ENCODE results near the gene AIFM3. TPM values are rescaled to one million over a fixed set of nuclear protein-coding genes. Genes with fewer than 3 reads are reported as not detected.

AIFM3 gene
- polyA plus RNA-seq, 4 donors = 5.1 to 9.4 (median 6.1) TPM

GRCh38 chr22:20992456-20993303 is 25.6 kb downstream of the AIFM3 start:
- no peak overlapping the region for H3K27ac ChIP-seq (ENCODE audit: low read depth in 1 of 3, low read length in 2 of 3)
- no peak for FAIRE-seq
- no peak for DNase-seq
- H3K27me3 ChIP-seq (ENCODE audit: control insufficient read depth in 3 of 3, insufficient read depth in 3 of 3, low read length in 3 of 3) = no peaks in the 10 kb centered on the region
- no peaks in the 10 kb centered on the region for H3K4me1 ChIP-seq (ENCODE audit: control insufficient read depth in 3 of 3, insufficient read depth in 2 of 3, low read depth in 1 of 3, low read length in 2 of 3)
- WGBS, 3 donors = 89 to 92% (median 92%) methylated on average over 21 of the region's 21 CpGs
- no peaks in the 10 kb centered on the region for H3K9me3 ChIP-seq (ENCODE audit: control insufficient read depth in 2 of 2, insufficient read depth in 1 of 2, low read depth in 1 of 2, low read length in 1 of 2)
- no peak overlapping the region for H3K4me3 ChIP-seq (ENCODE audit: low read depth in 1 of 3, low read length in 3 of 3)
- peaks cover 3 to 99% (median 9%) of the 10 kb centered on the region in 3 donors for H3K36me3 ChIP-seq (ENCODE audit: control insufficient read depth in 3 of 3, insufficient read depth in 2 of 3, low read depth in 1 of 3, low read length in 3 of 3)

- Histone ChIP-seq H3K4me3 (ENCODE audit: low read depth in 1 of 3, low read length in 3 of 3) (no peak overlapping the region), H3K9me3 (ENCODE audit: control insufficient read depth in 2 of 2, insufficient read depth in 1 of 2, low read depth in 1 of 2, low read length in 1 of 2) (no peaks in the 10 kb centered on the region), H3K27me3 (ENCODE audit: control insufficient read depth in 3 of 3, insufficient read depth in 3 of 3, low read length in 3 of 3) (no peaks in the 10 kb centered on the region), H3K27ac (ENCODE audit: low read depth in 1 of 3, low read length in 2 of 3) (no peak overlapping the region), H3K4me1 (ENCODE audit: control insufficient read depth in 3 of 3, insufficient read depth in 2 of 3, low read depth in 1 of 3, low read length in 2 of 3) (no peaks in the 10 kb centered on the region), H3K36me3 (ENCODE audit: control insufficient read depth in 3 of 3, insufficient read depth in 2 of 3, low read depth in 1 of 3, low read length in 3 of 3) (peaks cover 3 to 99% (median 4%) of the 10 kb centered on the region in 3 donors)
- 94 to 95% (median 95%) methylated on average over 29 of the region's 29 CpGs for WGBS, 3 donors
- no peak for FAIRE-seq
- DNase-seq = no peak
These were observed 26.5 kb downstream of the AIFM3 start for GRCh38 chr22:20993304-20994127.

- Histone ChIP-seq H3K4me1 (ENCODE audit: control insufficient read depth in 3 of 3, insufficient read depth in 2 of 3, low read depth in 1 of 3, low read length in 2 of 3) (no peaks in the 10 kb centered on the region), H3K36me3 (ENCODE audit: control insufficient read depth in 3 of 3, insufficient read depth in 2 of 3, low read depth in 1 of 3, low read length in 3 of 3) (peaks cover 3 to 99% (median 4%) of the 10 kb centered on the region in 3 donors), H3K4me3 (ENCODE audit: low read depth in 1 of 3, low read length in 3 of 3) (no peak overlapping the region), H3K27me3 (ENCODE audit: control insufficient read depth in 3 of 3, insufficient read depth in 3 of 3, low read length in 3 of 3) (no peaks in the 10 kb centered on the region), H3K9me3 (ENCODE audit: control insufficient read depth in 2 of 2, insufficient read depth in 1 of 2, low read depth in 1 of 2, low read length in 1 of 2) (no peaks in the 10 kb centered on the region), H3K27ac (ENCODE audit: low read depth in 1 of 3, low read length in 2 of 3) (no peak overlapping the region)
- 92 to 94% (median 94%) methylated on average over 27 to 30 of the region's 30 CpGs for WGBS, 3 donors
- FAIRE-seq (no peak), DNase-seq (no peak)
These were observed 27.3 kb downstream of the AIFM3 start for GRCh38 chr22:20994128-20994901.

DNA sequence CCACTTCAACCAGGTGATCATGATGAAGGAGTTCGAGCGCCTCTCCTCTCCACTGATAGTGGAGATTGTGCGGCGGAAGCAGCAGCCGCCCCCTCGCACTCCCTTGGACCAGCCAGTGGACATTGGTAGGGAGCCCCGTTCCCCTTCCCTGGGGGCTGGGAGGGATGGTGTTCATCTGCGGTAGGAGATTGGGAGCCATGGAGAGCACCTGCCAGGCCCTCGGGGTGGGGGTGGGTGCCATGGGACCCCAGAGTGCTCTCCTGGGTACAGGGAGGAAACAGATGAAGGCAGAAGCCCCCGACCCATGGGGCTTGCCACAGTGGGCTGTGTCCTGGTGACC is 27.8 kb downstream of the AIFM3 start:
- 94 to 99% (median 95%) methylated on average over 9 to 10 of the region's 10 CpGs for WGBS, 3 donors
- Histone ChIP-seq H3K36me3 (ENCODE audit: control insufficient read depth in 3 of 3, insufficient read depth in 2 of 3, low read depth in 1 of 3, low read length in 3 of 3) (peaks cover 3 to 99% (median 4%) of the 10 kb centered on the region in 3 donors), H3K27me3 (ENCODE audit: control insufficient read depth in 3 of 3, insufficient read depth in 3 of 3, low read length in 3 of 3) (no peaks in the 10 kb centered on the region), H3K9me3 (ENCODE audit: control insufficient read depth in 2 of 2, insufficient read depth in 1 of 2, low read depth in 1 of 2, low read length in 1 of 2) (no peaks in the 10 kb centered on the region), H3K4me1 (ENCODE audit: control insufficient read depth in 3 of 3, insufficient read depth in 2 of 3, low read depth in 1 of 3, low read length in 2 of 3) (peaks cover 0 to 2% (median under 1%) of the 10 kb centered on the region in 3 donors), H3K27ac (ENCODE audit: low read depth in 1 of 3, low read length in 2 of 3) (no peak overlapping the region), H3K4me3 (ENCODE audit: low read depth in 1 of 3, low read length in 3 of 3) (no peak overlapping the region)
- no peak for FAIRE-seq
- no peak for DNase-seq

DNA sequence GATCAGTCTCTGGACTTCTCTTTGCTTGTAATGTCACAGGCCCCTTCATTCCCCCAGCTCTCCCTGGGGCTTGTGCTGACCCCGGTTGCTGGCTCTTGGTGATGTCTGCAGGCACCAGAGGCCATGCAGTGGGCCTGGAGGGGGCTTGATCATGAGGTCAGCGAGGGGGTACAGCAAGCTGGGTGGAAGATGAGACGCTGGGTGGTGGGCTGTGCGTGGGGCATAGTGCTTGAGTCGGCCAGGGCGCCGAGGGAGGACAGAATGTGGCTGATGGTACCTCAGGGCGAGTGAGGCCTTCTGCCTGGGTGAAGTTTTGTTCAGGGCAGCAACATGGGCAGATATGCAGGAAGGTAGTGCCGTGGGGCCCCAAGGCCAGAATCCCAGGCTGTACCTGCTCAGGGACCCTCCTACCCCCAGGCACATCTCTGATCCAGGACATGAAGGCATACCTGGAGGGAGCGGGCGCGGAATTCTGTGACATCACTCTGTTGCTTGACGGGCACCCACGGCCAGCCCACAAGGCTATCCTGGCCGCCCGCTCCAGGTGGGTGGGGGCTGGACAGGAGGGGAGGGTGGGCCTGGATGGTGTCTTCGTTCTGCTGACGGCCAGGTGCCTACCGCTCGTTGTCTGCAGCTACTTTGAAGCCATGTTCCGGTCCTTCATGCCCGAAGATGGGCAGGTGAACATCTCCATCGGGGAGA is 28.4 kb downstream of the AIFM3 start:
- H3K9me3 ChIP-seq (ENCODE audit: control insufficient read depth in 2 of 2, insufficient read depth in 1 of 2, low read depth in 1 of 2, low read length in 1 of 2) = no peaks in the 10 kb centered on the region
- FAIRE-seq (no peak), DNase-seq (no peak)
- peaks cover 3 to 8% (median 3%) of the 10 kb centered on the region in 3 donors for H3K4me1 ChIP-seq (ENCODE audit: control insufficient read depth in 3 of 3, insufficient read depth in 2 of 3, low read depth in 1 of 3, low read length in 2 of 3)
- no peaks in the 10 kb centered on the region for H3K27me3 ChIP-seq (ENCODE audit: control insufficient read depth in 3 of 3, insufficient read depth in 3 of 3, low read length in 3 of 3)
- no peak overlapping the region for H3K27ac ChIP-seq (ENCODE audit: low read depth in 1 of 3, low read length in 2 of 3)
- WGBS, 3 donors = 93 to 96% (median 94%) methylated on average over 20 to 23 of the region's 23 CpGs
- H3K36me3 ChIP-seq (ENCODE audit: control insufficient read depth in 3 of 3, insufficient read depth in 2 of 3, low read depth in 1 of 3, low read length in 3 of 3) = peaks cover 3 to 99% (median 4%) of the 10 kb centered on the region in 3 donors
- H3K4me3 ChIP-seq (ENCODE audit: low read depth in 1 of 3, low read length in 3 of 3) = no peak overlapping the region

DNA sequence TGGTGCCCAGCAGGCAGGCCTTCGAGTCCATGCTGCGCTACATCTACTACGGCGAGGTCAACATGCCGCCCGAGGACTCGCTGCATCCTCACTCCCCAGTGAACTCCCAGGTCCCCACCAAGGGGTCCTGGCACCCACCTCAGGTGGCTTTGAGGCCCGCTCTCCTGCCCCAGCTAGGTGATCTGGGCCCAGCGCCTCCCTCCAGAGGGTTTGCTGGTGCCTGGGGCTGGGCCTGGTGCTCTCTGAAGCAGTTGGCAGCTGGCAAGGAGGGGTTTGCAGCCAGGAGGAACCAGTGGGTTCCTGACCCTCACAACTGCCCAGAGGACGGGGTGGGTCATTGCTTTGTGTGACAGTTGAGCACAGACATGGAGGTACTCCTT is 29.0 kb downstream of the AIFM3 start:
- peaks cover 3 to 95% (median 4%) of the 10 kb centered on the region in 3 donors for H3K36me3 ChIP-seq (ENCODE audit: control insufficient read depth in 3 of 3, insufficient read depth in 2 of 3, low read depth in 1 of 3, low read length in 3 of 3)
- no peak for DNase-seq
- 94 to 97% (median 95%) methylated on average over 9 to 10 of the region's 10 CpGs for WGBS, 3 donors

GRCh38 chr22:20996598-20997535 is 29.8 kb downstream of the AIFM3 start:
- Histone ChIP-seq H3K27ac (ENCODE audit: low read depth in 1 of 3, low read length in 2 of 3) (no peak overlapping the region), H3K4me3 (ENCODE audit: low read depth in 1 of 3, low read length in 3 of 3) (no peak overlapping the region), H3K36me3 (ENCODE audit: control insufficient read depth in 3 of 3, insufficient read depth in 2 of 3, low read depth in 1 of 3, low read length in 3 of 3) (peaks cover 3 to 87% (median 4%) of the 10 kb centered on the region in 3 donors), H3K9me3 (ENCODE audit: control insufficient read depth in 2 of 2, insufficient read depth in 1 of 2, low read depth in 1 of 2, low read length in 1 of 2) (no peaks in the 10 kb centered on the region), H3K4me1 (ENCODE audit: control insufficient read depth in 3 of 3, insufficient read depth in 2 of 3, low read depth in 1 of 3, low read length in 2 of 3) (peaks cover 4 to 14% (median 5%) of the 10 kb centered on the region in 3 donors), H3K27me3 (ENCODE audit: control insufficient read depth in 3 of 3, insufficient read depth in 3 of 3, low read length in 3 of 3) (no peaks in the 10 kb centered on the region)
- WGBS, 3 donors = 88 to 92% (median 90%) methylated on average over 26 to 27 of the region's 27 CpGs
- no peak for DNase-seq
- no peak for FAIRE-seq

More for the DNA sequence above, 29.0 kb downstream of the AIFM3 start:
- FAIRE-seq = no peak
- Histone ChIP-seq H3K4me3 (ENCODE audit: low read depth in 1 of 3, low read length in 3 of 3) (no peak overlapping the region), H3K27me3 (ENCODE audit: control insufficient read depth in 3 of 3, insufficient read depth in 3 of 3, low read length in 3 of 3) (no peaks in the 10 kb centered on the region), H3K27ac (ENCODE audit: low read depth in 1 of 3, low read length in 2 of 3) (no peak overlapping the region), H3K4me1 (ENCODE audit: control insufficient read depth in 3 of 3, insufficient read depth in 2 of 3, low read depth in 1 of 3, low read length in 2 of 3) (peaks cover 4 to 13% (median 5%) of the 10 kb centered on the region in 3 donors), H3K9me3 (ENCODE audit: control insufficient read depth in 2 of 2, insufficient read depth in 1 of 2, low read depth in 1 of 2, low read length in 1 of 2) (no peaks in the 10 kb centered on the region)

Measured in small intestine (tissue), 7 donors.